Subcutaneous adipose tissue (tissue), 4 donors: ENCODE measurements around the gene B3GAT3. TPM values are rescaled to one million over a fixed set of nuclear protein-coding genes. Genes with fewer than 3 reads are reported as not detected.

ENCODE experiments used
- CTCF ChIP-seq: fragments of 450-650 bp; IDR thresholded peaks from one replicate; pipeline ENCODE4 v1.5.1; 2016; ENCODE audit warnings: low read depth, mild to moderate bottlenecking, control low read depth, antibody characterized with exemption, moderate library complexity
- total RNA-seq, 4 donors: library from RNA; depleted of rRNA; stranded (reverse); fragments of >200 nt; gene quantifications; one replicate each; pipeline ENCODE4 v1.1.0, GENCODE V29; 2016

Gene B3GAT3
- total RNA-seq, 4 donors from 2014 or later: 13.5 to 29.5 (median 24.2) TPM

GRCh38 chr11:62605902-62606301 lies 15.9 kb downstream of the B3GAT3 start:
- TF ChIP-seq CTCF: no peak

- TF ChIP-seq CTCF: no peak
Measured at GRCh38 chr11:62605467-62605866, 16.3 kb downstream of the B3GAT3 start.

- TF ChIP-seq CTCF: no peak
Measured at GRCh38 chr11:62604460-62605120, 17.2 kb downstream of the B3GAT3 start.

- no peak for TF ChIP-seq CTCF
Measured at GRCh38 chr11:62603776-62604299, 17.9 kb downstream of the B3GAT3 start.

DNA sequence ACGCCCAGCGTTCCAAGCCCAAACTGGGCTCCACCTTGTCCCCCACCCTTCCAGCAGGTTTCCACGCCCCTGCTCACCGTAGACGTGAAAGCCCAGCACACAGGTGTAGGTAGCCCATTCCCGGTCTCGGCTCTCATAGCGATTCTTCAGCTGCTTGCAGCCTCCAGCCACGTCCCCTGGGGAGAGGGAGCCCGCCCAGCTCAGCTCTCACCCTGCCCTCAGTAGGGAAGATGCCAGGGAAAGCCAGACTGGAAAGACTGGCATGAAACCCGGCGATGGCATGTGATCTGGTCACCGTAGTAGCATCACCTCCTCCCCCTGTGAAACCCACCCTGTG lies 18.7 kb downstream of the B3GAT3 start:
- TF ChIP-seq CTCF: no peak

DNA sequence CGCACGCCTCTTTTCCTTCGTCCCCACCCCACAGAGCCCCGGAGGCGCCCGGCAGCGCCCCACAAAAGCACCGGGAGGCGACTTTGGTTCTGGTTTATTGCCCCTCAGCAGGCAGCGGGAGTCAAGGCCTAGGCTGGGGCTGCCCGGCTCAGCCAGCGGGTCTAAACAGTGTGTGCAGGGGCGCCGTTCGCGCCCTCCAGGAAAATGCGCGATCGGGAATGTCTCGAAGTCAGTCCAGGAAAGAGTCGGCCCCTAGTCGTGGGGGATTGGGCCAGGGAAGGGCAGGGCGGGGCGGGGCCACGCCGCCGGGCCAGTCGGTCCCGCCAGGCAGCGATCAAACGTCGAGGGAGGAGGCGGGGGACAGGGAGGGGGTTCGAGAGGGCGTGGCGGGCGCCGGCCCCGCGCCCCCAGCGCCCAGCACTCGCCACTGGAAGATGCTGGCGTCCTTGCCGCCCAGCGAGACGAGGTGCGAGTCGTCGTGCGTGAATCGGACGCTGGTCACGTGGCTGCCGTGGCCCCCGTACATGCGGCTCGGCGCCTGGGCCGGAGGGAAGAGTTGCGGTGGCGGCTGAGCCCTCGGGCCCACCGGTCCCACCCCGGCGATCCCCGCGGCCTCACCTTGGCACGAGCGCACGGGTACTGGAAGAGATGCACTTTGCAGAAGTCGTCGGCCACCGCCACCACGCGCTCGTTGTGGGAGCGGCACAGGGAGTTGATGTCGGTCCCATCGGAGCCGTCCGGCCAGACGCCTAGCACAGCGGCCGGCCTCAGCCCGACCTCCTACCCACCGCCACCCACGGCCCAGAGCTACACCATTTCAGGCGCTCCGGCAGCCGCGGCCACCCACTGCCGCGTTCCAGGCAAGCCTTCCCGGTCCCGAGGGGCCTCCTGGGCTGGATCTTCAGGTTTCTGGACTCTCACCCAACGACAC lies 19.4 kb downstream of the B3GAT3 start:
- no peak for TF ChIP-seq CTCF
